ENCODE measurements around the gene FGD2.

DNA sequence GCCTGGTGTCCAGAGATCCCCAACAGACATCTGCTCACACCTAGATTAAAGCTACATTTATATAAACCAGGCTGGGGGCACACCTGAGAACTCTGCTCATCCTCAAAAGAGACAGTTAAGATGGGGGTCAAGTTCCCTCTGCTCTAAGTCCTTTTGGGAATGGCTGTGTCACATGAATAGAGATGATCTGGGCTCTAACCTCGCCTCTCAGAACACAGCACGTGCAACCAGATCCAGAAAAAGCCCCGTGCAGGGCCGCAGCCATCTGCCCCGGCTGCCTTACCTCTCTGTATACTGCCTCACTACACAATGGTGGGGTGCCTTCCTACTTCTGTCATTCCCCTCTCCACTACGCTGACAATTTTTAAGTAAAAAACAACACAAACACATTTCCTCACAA, 25.3 kb upstream of the FGD2 start:
- TF ChIP-seq, protein P1, sequence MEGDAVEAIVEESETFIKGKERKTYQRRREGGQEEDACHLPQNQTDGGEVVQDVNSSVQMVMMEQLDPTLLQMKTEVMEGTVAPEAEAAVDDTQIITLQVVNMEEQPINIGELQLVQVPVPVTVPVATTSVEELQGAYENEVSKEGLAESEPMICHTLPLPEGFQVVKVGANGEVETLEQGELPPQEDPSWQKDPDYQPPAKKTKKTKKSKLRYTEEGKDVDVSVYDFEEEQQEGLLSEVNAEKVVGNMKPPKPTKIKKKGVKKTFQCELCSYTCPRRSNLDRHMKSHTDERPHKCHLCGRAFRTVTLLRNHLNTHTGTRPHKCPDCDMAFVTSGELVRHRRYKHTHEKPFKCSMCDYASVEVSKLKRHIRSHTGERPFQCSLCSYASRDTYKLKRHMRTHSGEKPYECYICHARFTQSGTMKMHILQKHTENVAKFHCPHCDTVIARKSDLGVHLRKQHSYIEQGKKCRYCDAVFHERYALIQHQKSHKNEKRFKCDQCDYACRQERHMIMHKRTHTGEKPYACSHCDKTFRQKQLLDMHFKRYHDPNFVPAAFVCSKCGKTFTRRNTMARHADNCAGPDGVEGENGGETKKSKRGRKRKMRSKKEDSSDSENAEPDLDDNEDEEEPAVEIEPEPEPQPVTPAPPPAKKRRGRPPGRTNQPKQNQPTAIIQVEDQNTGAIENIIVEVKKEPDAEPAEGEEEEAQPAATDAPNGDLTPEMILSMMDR (IDR thresholded peaks at IDR 0.05) = no peak
- no peak for TF ChIP-seq POLR2A (IDR thresholded peaks at IDR 0.05)

Data from body of pancreas (tissue), 4 donors.